Measurements from ENCODE around the gene PTPDC1.

DNA sequence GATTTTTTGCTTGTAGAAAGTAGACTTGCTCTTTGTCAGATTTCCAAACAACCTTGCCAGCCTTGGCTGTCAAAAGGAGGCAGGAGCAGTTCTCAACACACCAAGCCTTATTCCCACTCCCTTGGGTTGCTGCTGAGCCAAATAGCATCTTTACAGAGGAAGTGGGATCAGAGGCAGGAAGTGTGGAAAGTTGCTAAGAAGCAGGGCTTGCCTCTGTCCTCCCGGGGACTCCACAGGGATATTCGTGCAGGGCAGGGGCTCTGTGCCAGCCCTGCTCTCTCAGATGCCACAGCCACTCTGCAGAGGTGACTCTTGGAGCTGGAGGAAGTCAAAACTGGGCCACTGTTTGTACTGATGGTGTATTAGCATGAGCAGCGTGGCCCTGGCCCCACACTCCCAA lies 24.3 kb downstream of the PTPDC1 start:
- TF ChIP-seq, protein P1, sequence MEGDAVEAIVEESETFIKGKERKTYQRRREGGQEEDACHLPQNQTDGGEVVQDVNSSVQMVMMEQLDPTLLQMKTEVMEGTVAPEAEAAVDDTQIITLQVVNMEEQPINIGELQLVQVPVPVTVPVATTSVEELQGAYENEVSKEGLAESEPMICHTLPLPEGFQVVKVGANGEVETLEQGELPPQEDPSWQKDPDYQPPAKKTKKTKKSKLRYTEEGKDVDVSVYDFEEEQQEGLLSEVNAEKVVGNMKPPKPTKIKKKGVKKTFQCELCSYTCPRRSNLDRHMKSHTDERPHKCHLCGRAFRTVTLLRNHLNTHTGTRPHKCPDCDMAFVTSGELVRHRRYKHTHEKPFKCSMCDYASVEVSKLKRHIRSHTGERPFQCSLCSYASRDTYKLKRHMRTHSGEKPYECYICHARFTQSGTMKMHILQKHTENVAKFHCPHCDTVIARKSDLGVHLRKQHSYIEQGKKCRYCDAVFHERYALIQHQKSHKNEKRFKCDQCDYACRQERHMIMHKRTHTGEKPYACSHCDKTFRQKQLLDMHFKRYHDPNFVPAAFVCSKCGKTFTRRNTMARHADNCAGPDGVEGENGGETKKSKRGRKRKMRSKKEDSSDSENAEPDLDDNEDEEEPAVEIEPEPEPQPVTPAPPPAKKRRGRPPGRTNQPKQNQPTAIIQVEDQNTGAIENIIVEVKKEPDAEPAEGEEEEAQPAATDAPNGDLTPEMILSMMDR (IDR thresholded peaks at IDR 0.05; ENCODE audit: low read depth, low read length, missing input control), result no peak
- TF ChIP-seq TAF1 (conservative IDR thresholded peaks at IDR 0.05), result no peak
- TF ChIP-seq JUND (IDR thresholded peaks at IDR 0.05), result no peak
- TF ChIP-seq, protein P2, sequence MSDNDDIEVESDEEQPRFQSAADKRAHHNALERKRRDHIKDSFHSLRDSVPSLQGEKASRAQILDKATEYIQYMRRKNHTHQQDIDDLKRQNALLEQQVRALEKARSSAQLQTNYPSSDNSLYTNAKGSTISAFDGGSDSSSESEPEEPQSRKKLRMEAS (IDR thresholded peaks at IDR 0.05), result no peak
- TF ChIP-seq SP1 (IDR thresholded peaks at IDR 0.05), result no peak
- no peak for TF ChIP-seq RAD21 (IDR thresholded peaks at IDR 0.05)
- TF ChIP-seq, protein P3, sequence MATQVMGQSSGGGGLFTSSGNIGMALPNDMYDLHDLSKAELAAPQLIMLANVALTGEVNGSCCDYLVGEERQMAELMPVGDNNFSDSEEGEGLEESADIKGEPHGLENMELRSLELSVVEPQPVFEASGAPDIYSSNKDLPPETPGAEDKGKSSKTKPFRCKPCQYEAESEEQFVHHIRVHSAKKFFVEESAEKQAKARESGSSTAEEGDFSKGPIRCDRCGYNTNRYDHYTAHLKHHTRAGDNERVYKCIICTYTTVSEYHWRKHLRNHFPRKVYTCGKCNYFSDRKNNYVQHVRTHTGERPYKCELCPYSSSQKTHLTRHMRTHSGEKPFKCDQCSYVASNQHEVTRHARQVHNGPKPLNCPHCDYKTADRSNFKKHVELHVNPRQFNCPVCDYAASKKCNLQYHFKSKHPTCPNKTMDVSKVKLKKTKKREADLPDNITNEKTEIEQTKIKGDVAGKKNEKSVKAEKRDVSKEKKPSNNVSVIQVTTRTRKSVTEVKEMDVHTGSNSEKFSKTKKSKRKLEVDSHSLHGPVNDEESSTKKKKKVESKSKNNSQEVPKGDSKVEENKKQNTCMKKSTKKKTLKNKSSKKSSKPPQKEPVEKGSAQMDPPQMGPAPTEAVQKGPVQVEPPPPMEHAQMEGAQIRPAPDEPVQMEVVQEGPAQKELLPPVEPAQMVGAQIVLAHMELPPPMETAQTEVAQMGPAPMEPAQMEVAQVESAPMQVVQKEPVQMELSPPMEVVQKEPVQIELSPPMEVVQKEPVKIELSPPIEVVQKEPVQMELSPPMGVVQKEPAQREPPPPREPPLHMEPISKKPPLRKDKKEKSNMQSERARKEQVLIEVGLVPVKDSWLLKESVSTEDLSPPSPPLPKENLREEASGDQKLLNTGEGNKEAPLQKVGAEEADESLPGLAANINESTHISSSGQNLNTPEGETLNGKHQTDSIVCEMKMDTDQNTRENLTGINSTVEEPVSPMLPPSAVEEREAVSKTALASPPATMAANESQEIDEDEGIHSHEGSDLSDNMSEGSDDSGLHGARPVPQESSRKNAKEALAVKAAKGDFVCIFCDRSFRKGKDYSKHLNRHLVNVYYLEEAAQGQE (IDR thresholded peaks at IDR 0.05), result no peak
- TF ChIP-seq, protein P4, sequence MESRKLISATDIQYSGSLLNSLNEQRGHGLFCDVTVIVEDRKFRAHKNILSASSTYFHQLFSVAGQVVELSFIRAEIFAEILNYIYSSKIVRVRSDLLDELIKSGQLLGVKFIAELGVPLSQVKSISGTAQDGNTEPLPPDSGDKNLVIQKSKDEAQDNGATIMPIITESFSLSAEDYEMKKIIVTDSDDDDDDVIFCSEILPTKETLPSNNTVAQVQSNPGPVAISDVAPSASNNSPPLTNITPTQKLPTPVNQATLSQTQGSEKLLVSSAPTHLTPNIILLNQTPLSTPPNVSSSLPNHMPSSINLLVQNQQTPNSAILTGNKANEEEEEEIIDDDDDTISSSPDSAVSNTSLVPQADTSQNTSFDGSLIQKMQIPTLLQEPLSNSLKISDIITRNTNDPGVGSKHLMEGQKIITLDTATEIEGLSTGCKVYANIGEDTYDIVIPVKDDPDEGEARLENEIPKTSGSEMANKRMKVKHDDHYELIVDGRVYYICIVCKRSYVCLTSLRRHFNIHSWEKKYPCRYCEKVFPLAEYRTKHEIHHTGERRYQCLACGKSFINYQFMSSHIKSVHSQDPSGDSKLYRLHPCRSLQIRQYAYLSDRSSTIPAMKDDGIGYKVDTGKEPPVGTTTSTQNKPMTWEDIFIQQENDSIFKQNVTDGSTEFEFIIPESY (IDR thresholded peaks at IDR 0.05), result no peak
- no peak for TF ChIP-seq YY1 (IDR thresholded peaks at IDR 0.05)
- no peak for TF ChIP-seq FOXA1 (IDR thresholded peaks at IDR 0.05)
